ENCODE data around the gene SDE2.

SDE2 gene

DNA sequence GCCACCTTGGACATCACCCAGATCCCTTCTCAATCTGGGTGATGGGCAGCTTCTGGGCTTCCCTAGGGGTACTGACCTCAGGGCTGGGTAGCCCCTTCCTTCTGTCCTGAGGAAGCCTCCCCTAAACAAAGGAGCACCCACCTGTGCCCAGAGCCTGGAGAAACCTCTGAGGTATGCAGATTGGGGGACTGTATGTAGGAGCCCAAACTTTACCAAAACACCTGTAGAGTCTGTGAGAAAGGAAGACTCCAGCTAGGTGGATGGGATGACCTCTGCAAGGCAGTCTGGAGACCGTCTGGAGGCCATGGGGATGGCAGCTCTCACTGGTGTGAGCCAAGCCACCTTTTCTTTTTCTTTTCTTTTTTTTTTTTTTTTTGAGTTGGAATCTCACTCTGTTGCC lies 44.4 kb downstream of the SDE2 start:
- Histone ChIP-seq H3K36me3 (ENCODE audit: control insufficient read depth, insufficient read depth, low read length) (no peaks in the 10 kb centered on the region), H3K9me3 (ENCODE audit: control insufficient read depth, low read length) (no peaks in the 10 kb centered on the region), H3K4me3 (ENCODE audit: extremely low read depth, insufficient read depth, low read length, poor library complexity, severe bottlenecking) (no peak overlapping the region), H3K27ac (ENCODE audit: low read depth, low read length, severe bottlenecking) (no peak overlapping the region), H3K4me1 (ENCODE audit: control insufficient read depth, insufficient read depth, low read length, poor library complexity, severe bottlenecking) (no peaks in the 10 kb centered on the region)
- 100% methylated on average over 1 of the region's 1 CpG for WGBS, 2 experiments (ENCODE audit: insufficient coverage in 2 of 2)

DNA sequence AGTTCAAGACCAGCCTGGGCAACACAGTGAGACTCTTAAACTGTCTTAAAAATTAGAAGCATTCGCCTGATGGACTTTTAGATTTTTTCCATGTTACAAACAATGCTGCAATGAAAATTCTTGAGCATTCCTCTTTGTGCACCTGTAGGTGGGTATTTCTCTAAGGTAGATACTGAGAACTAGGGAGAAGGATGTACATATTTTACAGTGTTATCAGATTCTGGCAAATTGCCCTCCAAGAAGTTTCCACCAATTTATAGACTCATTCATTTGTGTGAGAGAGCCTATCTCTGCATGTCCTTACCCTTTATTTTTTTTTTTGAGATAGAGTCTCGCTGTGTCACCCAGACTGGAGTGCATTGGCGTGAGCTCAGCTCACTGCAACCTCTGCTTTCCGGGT lies 45.8 kb downstream of the SDE2 start:
- WGBS, 2 experiments (ENCODE audit: insufficient coverage in 2 of 2): 85 to 96% methylated on average over 3 to 4 of the region's 4 CpGs
- Histone ChIP-seq H3K9me3 (ENCODE audit: control insufficient read depth, low read length) (no peaks in the 10 kb centered on the region), H3K4me1 (ENCODE audit: control insufficient read depth, insufficient read depth, low read length, poor library complexity, severe bottlenecking) (no peaks in the 10 kb centered on the region), H3K36me3 (ENCODE audit: control insufficient read depth, insufficient read depth, low read length) (no peaks in the 10 kb centered on the region), H3K4me3 (ENCODE audit: extremely low read depth, insufficient read depth, low read length, poor library complexity, severe bottlenecking) (no peak overlapping the region), H3K27ac (ENCODE audit: low read depth, low read length, severe bottlenecking) (no peak overlapping the region)

DNA sequence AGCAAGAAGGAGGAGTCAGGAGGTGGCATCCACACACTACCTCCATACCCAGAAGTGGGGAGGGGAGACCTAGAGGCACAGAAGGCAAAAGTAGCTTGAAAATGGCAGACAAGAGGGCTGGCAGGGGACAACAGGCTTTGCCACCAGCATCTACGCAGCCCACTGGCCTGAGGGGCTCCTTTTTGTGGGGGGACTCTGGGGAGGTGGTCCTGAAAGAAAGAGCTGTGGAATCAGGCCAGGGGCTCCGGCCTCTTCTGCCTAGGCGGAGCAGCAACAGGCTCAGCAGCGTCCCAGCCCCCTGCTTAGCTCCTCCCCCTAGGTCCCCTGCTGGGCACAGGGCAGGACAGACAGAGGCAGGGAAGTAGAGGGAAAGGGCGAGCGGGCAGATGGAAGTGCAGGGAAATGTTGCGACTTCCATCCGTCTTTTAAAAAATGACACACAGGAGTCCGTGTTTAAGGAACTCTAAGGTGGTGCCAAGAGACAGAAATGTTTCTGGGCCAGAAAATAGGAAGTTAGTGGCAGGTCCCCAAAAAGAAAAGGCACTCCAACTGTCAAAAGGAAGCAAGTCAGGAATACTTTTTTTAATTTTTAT lies 48.1 kb downstream of the SDE2 start:
- H3K27ac ChIP-seq (ENCODE audit: low read depth, low read length, severe bottlenecking): no peak overlapping the region
- no peak overlapping the region for H3K4me3 ChIP-seq (ENCODE audit: extremely low read depth, insufficient read depth, low read length, poor library complexity, severe bottlenecking)
- H3K36me3 ChIP-seq (ENCODE audit: control insufficient read depth, insufficient read depth, low read length): no peaks in the 10 kb centered on the region
- 60 to 63% methylated on average over 8 of the region's 9 CpGs for WGBS, 2 experiments (ENCODE audit: insufficient coverage in 2 of 2)
- no peaks in the 10 kb centered on the region for H3K4me1 ChIP-seq (ENCODE audit: control insufficient read depth, insufficient read depth, low read length, poor library complexity, severe bottlenecking)
- no peaks in the 10 kb centered on the region for H3K9me3 ChIP-seq (ENCODE audit: control insufficient read depth, low read length)

DNA sequence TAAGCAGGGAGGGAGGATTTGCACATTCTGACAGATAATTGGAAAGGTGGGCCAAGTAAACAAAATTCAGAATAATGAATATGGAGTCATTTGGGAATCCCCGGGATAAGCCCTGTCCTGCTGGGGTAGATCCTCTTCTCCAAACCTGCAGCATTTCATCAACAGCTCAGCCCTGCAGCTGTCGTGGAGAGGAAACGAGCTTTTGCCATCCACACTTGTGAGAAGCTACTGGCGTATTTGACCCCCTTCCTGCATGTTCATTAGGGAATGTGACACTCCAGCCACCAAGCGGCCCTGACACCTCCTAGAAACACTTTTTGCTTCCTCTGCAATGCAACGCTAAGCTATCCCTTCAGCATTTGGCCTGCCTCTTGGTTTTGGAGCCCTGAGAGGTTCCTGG lies 50.1 kb downstream of the SDE2 start:
- H3K9me3 ChIP-seq (ENCODE audit: control insufficient read depth, low read length): no peaks in the 10 kb centered on the region
- 32 to 34% methylated on average over 5 to 6 of the region's 6 CpGs for WGBS, 2 experiments (ENCODE audit: insufficient coverage in 2 of 2)
- H3K36me3 ChIP-seq (ENCODE audit: control insufficient read depth, insufficient read depth, low read length): no peaks in the 10 kb centered on the region
- H3K27ac ChIP-seq (ENCODE audit: low read depth, low read length, severe bottlenecking): no peak overlapping the region
- no peaks in the 10 kb centered on the region for H3K4me1 ChIP-seq (ENCODE audit: control insufficient read depth, insufficient read depth, low read length, poor library complexity, severe bottlenecking)
- no peak overlapping the region for H3K4me3 ChIP-seq (ENCODE audit: extremely low read depth, insufficient read depth, low read length, poor library complexity, severe bottlenecking)

DNA sequence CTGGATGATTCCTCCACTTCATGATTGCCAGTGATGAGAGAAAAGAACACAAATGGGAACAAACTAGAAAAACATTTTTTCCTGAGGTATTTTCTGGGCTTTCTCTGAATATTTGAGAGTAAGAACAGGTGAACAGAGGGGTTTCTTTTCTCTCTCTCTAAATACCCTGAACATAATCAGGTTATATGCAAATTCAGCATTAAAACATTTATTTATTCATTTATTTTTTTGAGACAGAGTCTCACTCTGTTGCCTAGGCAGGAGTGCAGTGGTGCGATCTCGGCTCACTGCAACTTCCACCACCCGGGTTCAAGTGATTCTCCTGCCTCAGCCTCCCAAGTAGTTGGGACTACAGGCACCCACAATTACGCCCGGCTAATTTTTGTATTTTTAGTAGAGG lies 52.3 kb downstream of the SDE2 start:
- no peaks in the 10 kb centered on the region for H3K9me3 ChIP-seq (ENCODE audit: control insufficient read depth, low read length)
- 60 to 100% methylated on average over 1 to 3 of the region's 5 CpGs for WGBS, 2 experiments (ENCODE audit: insufficient coverage in 2 of 2)
- H3K36me3 ChIP-seq (ENCODE audit: control insufficient read depth, insufficient read depth, low read length): no peaks in the 10 kb centered on the region
- H3K4me1 ChIP-seq (ENCODE audit: control insufficient read depth, insufficient read depth, low read length, poor library complexity, severe bottlenecking): no peaks in the 10 kb centered on the region
- H3K27ac ChIP-seq (ENCODE audit: low read depth, low read length, severe bottlenecking): no peak overlapping the region
- H3K4me3 ChIP-seq (ENCODE audit: extremely low read depth, insufficient read depth, low read length, poor library complexity, severe bottlenecking): no peak overlapping the region

DNA sequence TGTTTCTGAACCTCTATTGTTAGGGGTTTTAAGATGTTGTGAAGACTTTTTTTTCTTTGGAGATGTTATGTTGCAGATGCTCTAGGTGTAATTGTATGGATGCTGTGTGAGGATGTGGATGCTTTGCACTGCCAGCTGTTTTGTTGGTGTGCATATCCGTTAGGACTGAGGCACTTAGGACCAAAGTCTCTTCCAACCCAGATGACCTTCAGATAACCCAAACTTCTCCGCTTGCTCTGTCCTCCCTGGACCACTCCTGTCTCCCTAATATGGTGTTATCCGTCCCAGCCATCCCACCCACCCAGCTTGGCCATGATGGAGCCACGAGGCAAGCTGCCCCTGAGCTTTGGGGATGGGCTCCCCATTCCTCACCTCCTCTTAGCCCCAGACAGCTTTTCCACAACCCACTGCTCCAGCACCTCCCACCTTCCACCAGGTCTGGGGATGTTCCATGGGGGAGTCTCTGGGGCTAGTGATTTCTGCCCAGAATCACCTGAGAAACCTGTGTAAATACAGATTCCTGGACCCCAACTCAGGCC lies 53.0 kb downstream of the SDE2 start:
- H3K4me3 ChIP-seq (ENCODE audit: extremely low read depth, insufficient read depth, low read length, poor library complexity, severe bottlenecking): no peak overlapping the region
- WGBS, 2 experiments (ENCODE audit: insufficient coverage in 2 of 2): 70 to 83% methylated on average over 1 to 2 of the region's 4 CpGs

DNA sequence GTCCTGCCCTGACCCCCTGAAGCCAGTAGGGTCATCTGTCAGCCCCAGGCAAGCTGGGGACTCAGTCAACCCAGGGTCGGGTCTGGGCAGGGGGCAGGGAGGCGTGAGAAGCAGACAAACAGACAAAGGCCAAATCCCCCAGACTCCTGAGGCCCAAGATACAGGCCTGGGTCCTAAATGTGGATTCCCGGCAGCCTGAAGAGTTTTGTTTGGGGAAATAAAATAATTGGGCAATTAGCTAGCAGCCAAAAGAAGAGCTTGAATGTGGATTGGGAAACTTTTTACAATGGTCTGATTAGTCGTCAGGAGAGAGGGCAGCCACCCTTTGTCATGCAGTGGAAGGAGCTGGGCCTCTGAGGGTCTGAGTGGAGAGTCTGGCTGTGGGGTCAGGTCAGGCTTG lies 53.6 kb downstream of the SDE2 start:
- 39 to 48% methylated on average over 4 of the region's 4 CpGs for WGBS, 2 experiments (ENCODE audit: insufficient coverage in 2 of 2)
- no peaks in the 10 kb centered on the region for H3K4me1 ChIP-seq (ENCODE audit: control insufficient read depth, insufficient read depth, low read length, poor library complexity, severe bottlenecking)
- H3K27ac ChIP-seq (ENCODE audit: low read depth, low read length, severe bottlenecking): no peak overlapping the region
- no peaks in the 10 kb centered on the region for H3K9me3 ChIP-seq (ENCODE audit: control insufficient read depth, low read length)
- no peaks in the 10 kb centered on the region for H3K36me3 ChIP-seq (ENCODE audit: control insufficient read depth, insufficient read depth, low read length)
- H3K4me3 ChIP-seq (ENCODE audit: extremely low read depth, insufficient read depth, low read length, poor library complexity, severe bottlenecking): no peak overlapping the region

More for the DNA sequence above, 53.0 kb downstream of the SDE2 start:
- H3K9me3 ChIP-seq (ENCODE audit: control insufficient read depth, low read length): no peaks in the 10 kb centered on the region
- no peaks in the 10 kb centered on the region for H3K4me1 ChIP-seq (ENCODE audit: control insufficient read depth, insufficient read depth, low read length, poor library complexity, severe bottlenecking)
- no peaks in the 10 kb centered on the region for H3K36me3 ChIP-seq (ENCODE audit: control insufficient read depth, insufficient read depth, low read length)
- no peak overlapping the region for H3K27ac ChIP-seq (ENCODE audit: low read depth, low read length, severe bottlenecking)

DNA sequence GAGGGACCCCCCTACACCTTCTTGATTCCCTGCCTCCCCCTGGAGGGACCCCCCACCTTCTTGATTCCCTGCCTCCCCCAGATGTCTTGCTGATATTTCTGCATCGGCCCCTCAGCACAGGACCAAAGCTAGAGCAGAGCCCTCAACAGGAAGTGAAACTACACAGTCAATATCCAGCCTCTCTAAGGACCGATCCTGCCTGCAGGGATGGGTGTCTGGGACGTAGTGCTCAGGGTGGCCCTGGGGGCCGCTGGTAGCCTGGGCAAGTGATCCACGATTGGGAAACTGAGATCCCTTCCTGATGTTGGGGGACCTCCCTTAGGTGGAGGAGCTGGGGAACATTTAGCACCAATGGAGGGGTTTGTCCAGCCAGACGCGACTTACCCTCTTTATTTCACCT lies 54.2 kb downstream of the SDE2 start:
- 78 to 81% methylated on average over 5 to 6 of the region's 7 CpGs for WGBS, 2 experiments (ENCODE audit: insufficient coverage in 2 of 2)
- Histone ChIP-seq H3K9me3 (ENCODE audit: control insufficient read depth, low read length) (no peaks in the 10 kb centered on the region), H3K4me1 (ENCODE audit: control insufficient read depth, insufficient read depth, low read length, poor library complexity, severe bottlenecking) (no peaks in the 10 kb centered on the region), H3K36me3 (ENCODE audit: control insufficient read depth, insufficient read depth, low read length) (no peaks in the 10 kb centered on the region), H3K4me3 (ENCODE audit: extremely low read depth, insufficient read depth, low read length, poor library complexity, severe bottlenecking) (no peak overlapping the region), H3K27ac (ENCODE audit: low read depth, low read length, severe bottlenecking) (no peak overlapping the region)

DNA sequence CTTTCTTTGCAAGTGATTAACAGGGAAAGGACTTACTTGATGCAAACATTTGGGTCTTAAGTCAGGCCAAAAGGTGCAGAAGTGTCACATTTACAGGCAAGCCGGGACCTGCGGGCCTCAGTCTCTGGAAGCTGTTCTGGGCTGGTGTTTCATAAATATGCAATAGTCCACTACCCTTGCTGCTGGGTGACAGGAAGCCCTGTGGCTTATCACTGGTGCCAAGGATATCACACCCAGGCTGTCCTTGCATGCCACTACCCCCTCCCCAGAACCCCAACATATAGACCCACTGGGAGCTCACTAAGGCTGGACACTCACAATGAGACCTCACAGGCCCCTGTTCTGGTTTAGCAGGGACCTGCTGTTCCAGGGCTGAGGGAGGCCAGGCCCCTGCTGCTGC lies 54.8 kb downstream of the SDE2 start:
- no peak overlapping the region for H3K4me3 ChIP-seq (ENCODE audit: extremely low read depth, insufficient read depth, low read length, poor library complexity, severe bottlenecking)
- WGBS, 2 experiments (ENCODE audit: insufficient coverage in 2 of 2): 96 to 100% methylated on average over 1 to 2 of the region's 2 CpGs
- no peaks in the 10 kb centered on the region for H3K9me3 ChIP-seq (ENCODE audit: control insufficient read depth, low read length)
- H3K36me3 ChIP-seq (ENCODE audit: control insufficient read depth, insufficient read depth, low read length): no peaks in the 10 kb centered on the region
- H3K4me1 ChIP-seq (ENCODE audit: control insufficient read depth, insufficient read depth, low read length, poor library complexity, severe bottlenecking): no peaks in the 10 kb centered on the region
- no peak overlapping the region for H3K27ac ChIP-seq (ENCODE audit: low read depth, low read length, severe bottlenecking)

DNA sequence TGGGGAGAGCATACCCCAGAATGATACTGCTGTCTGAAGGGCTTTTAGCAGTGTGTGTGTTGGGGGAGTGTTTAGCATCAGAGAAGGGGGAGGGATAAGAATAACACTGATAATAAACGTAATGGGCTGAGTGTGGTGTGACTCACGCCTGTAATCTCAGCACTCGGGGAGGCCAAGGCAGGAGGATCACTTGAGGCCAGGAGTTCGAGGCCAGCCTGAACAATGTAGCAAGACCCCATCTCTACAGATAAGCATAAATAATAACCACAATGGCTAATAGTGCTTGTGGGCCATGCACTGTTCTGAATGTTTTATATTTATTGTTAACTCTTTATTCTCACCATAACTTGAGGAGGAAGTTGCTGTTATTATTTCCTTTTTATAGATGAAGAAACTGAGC lies 55.6 kb downstream of the SDE2 start:
- H3K4me3 ChIP-seq (ENCODE audit: extremely low read depth, insufficient read depth, low read length, poor library complexity, severe bottlenecking): no peak overlapping the region
- 85 to 95% methylated on average over 1 to 3 of the region's 4 CpGs for WGBS, 2 experiments (ENCODE audit: insufficient coverage in 2 of 2)
- H3K4me1 ChIP-seq (ENCODE audit: control insufficient read depth, insufficient read depth, low read length, poor library complexity, severe bottlenecking): no peaks in the 10 kb centered on the region
- H3K27ac ChIP-seq (ENCODE audit: low read depth, low read length, severe bottlenecking): no peak overlapping the region
- no peaks in the 10 kb centered on the region for H3K9me3 ChIP-seq (ENCODE audit: control insufficient read depth, low read length)
- H3K36me3 ChIP-seq (ENCODE audit: control insufficient read depth, insufficient read depth, low read length): no peaks in the 10 kb centered on the region

DNA sequence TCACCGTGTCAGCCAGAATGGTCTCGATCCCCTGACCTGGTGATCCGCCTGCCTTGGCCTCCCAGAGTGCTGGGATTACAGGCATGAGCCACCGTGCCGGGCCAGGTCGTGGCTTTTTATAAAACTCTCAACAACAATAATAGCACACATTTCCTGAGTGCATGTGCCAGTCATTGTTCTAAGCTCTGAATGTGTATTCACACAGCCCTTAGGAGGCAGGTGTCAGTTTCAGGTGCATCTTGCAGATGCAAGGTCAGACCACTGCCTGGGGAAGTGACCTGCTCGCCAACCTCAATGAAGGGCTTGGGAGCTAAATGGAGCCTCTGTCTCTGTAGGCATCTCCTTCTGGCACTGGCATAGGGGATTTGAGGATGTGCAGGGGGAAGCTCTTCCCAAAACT lies 56.6 kb downstream of the SDE2 start:
- no peaks in the 10 kb centered on the region for H3K4me1 ChIP-seq (ENCODE audit: control insufficient read depth, insufficient read depth, low read length, poor library complexity, severe bottlenecking)
- no peaks in the 10 kb centered on the region for H3K36me3 ChIP-seq (ENCODE audit: control insufficient read depth, insufficient read depth, low read length)
- no peaks in the 10 kb centered on the region for H3K9me3 ChIP-seq (ENCODE audit: control insufficient read depth, low read length)
- no peak overlapping the region for H3K27ac ChIP-seq (ENCODE audit: low read depth, low read length, severe bottlenecking)
- WGBS, 2 experiments (ENCODE audit: insufficient coverage in 2 of 2): 73 to 76% methylated on average over 3 to 7 of the region's 7 CpGs
- no peak overlapping the region for H3K4me3 ChIP-seq (ENCODE audit: extremely low read depth, insufficient read depth, low read length, poor library complexity, severe bottlenecking)

All from mesodermal cell (in vitro differentiated cells).